Mucosa of descending colon (tissue), 3 donors: ENCODE measurements around the gene PPL. TPM values are rescaled to one million over a fixed set of nuclear protein-coding genes. Genes with fewer than 3 reads are reported as not detected.

Source experiments
- ATAC-seq: fragments of 200-7000 bp; cut with Tn5 transposase; one replicate; pipeline ENCODE4 v1.9.1; 2020; ENCODE audit warnings: mild to moderate bottlenecking, moderate library complexity
- DNase-seq, 3 donors: peaks; one replicate each; pipeline ENCODE4 v3.0.0-alpha.2; 2020
- H3K36me3 ChIP-seq: fragments of 200-600 bp; one replicate; pipeline ENCODE4 v1.8.0; 2021; ENCODE audit warnings: low read depth, mild to moderate bottlenecking
- H3K4me1 ChIP-seq: fragments of 200-600 bp; one replicate; pipeline ENCODE4 v1.8.0; 2021; ENCODE audit warnings: low read depth, mild to moderate bottlenecking
- H3K4me3 ChIP-seq: fragments of 200-600 bp; one replicate; pipeline ENCODE4 v1.8.0; 2021; ENCODE audit warnings: mild to moderate bottlenecking
- H3K9me3 ChIP-seq: fragments of 200-600 bp; one replicate; pipeline ENCODE4 v1.8.0; 2021; ENCODE audit warnings: mild to moderate bottlenecking
- intact Hi-C, 2 donors: fragments of 100-400 bp; cut with DNase I in 1 of 2; cut with micrococcal nuclease in 1 of 2; formaldehyde crosslinking; loops; one replicate each; pipeline versions ENCODE4 v1.11.0 to v1.11.1; 2022; cut with DNase I, micrococcal nuclease
- total RNA-seq, 3 donors: library from RNA; stranded (reverse); fragmentation: NEBNext Ultra II Directional in 2 of 3; extraction: Animal tissue kit (Norgen Biotek cat#: 25700) in 2 of 3; gene quantifications; one replicate each; pipeline versions ENCODE4 v1.2.1 to v1.2.4, GENCODE V29; 2021 to 2023
- TF ChIP-seq, protein P1 (sequence below): fragments of 200-600 bp; IDR thresholded peaks from one replicate; pipeline ENCODE4 v1.8.0; 2022; ENCODE audit warnings: antibody characterized with exemption, mild to moderate bottlenecking
- donor health status: DM: no; HTN: no; CAD: no; lungs with moderate emphysema.
- donor health status: DM: no; HTN: no; CAD: no.
- donor health status: DM: no; HTN: yes; CAD: no.

Gene PPL
- total RNA-seq, 3 donors from 2014 or later = 10.8 to 22.1 (median 13.9) TPM

GRCh38 chr16:4893103-4893862 lies 43.7 kb downstream of the PPL start:
- Histone ChIP-seq H3K4me1 (no peaks in the 10 kb centered on the region), H3K36me3 (no peaks in the 10 kb centered on the region), H3K9me3 (no peaks in the 10 kb centered on the region), H3K4me3 (no peak overlapping the region)
- no peak for DNase-seq
- TF ChIP-seq, protein P1, sequence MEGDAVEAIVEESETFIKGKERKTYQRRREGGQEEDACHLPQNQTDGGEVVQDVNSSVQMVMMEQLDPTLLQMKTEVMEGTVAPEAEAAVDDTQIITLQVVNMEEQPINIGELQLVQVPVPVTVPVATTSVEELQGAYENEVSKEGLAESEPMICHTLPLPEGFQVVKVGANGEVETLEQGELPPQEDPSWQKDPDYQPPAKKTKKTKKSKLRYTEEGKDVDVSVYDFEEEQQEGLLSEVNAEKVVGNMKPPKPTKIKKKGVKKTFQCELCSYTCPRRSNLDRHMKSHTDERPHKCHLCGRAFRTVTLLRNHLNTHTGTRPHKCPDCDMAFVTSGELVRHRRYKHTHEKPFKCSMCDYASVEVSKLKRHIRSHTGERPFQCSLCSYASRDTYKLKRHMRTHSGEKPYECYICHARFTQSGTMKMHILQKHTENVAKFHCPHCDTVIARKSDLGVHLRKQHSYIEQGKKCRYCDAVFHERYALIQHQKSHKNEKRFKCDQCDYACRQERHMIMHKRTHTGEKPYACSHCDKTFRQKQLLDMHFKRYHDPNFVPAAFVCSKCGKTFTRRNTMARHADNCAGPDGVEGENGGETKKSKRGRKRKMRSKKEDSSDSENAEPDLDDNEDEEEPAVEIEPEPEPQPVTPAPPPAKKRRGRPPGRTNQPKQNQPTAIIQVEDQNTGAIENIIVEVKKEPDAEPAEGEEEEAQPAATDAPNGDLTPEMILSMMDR = no peak
- intact Hi-C loops = no loop called here
- ATAC-seq = no peak

DNA sequence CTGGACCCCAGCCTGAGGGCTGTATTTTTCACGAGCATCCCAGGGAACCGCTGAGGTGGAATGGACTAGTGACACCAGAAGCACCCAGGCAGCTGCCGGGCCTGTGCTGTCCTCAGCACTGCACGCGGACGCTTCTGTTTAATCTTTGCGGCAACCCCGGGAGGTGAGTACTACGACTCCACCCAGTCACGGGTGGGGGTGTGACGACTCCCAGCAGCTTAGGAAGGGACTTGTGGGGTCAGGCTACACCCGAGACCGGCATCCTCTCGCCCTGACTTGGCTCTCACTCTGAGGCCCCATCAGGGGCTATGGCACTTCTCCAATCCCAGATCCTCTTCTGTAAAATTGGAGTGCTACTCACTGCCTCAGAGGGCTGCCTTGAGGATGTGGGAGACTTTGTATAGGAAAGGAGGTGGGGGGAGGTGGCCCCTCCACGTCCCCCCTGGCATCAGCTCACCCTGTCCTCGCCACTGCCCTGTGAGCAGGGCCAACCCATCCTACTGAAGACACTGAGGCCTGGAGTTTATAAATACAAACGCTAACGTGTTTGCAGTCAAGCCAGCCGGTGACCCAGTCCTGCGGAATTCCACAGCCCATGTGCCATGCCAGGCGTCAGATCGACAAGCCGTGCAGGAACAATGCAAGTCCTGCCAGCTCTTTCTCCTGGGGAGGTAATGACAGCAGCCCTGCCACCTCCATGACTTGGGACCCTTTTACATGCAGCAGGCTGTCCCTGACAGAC lies 44.4 kb downstream of the PPL start:
- no peaks in the 10 kb centered on the region for H3K4me1 ChIP-seq
- ATAC-seq (no peak), DNase-seq (no peak)
- no peak overlapping the region for H3K4me3 ChIP-seq
- intact Hi-C loops = no loop called here
- H3K36me3 ChIP-seq = no peaks in the 10 kb centered on the region
- H3K9me3 ChIP-seq = no peaks in the 10 kb centered on the region
- TF ChIP-seq, protein P1 = no peak

GRCh38 chr16:4891886-4892216 lies 45.1 kb downstream of the PPL start:
- intact Hi-C loops = no loop called here
- no peak for DNase-seq
- Histone ChIP-seq H3K4me3 (no peak overlapping the region), H3K4me1 (no peaks in the 10 kb centered on the region), H3K9me3 (no peaks in the 10 kb centered on the region), H3K36me3 (no peaks in the 10 kb centered on the region)
- TF ChIP-seq, protein P1 = no peak
- ATAC-seq = no peak

- ATAC-seq = no peak
- TF ChIP-seq, protein P1 = no peak
- Histone ChIP-seq H3K4me3 (no peak overlapping the region), H3K36me3 (peaks cover 3% of the 10 kb centered on the region), H3K4me1 (no peaks in the 10 kb centered on the region), H3K9me3 (no peaks in the 10 kb centered on the region)
- DNase-seq = no peak
- intact Hi-C loops = no loop called here
These were observed 45.7 kb downstream of the PPL start for GRCh38 chr16:4891097-4891885.

GRCh38 chr16:4890686-4891085 lies 46.3 kb downstream of the PPL start:
- H3K4me3 ChIP-seq = no peak overlapping the region
- DNase-seq = no peak
- TF ChIP-seq, protein P1 = no peak
- no peaks in the 10 kb centered on the region for H3K9me3 ChIP-seq
- H3K4me1 ChIP-seq = no peaks in the 10 kb centered on the region
- ATAC-seq = no peak
- intact Hi-C loops = no loop called here
- H3K36me3 ChIP-seq = peaks cover 5% of the 10 kb centered on the region
